HG02678 (cell line): ENCODE data around the gene MAN2B2.

Source experiments
- ATAC-seq: cut with Tn5 transposase; IDR thresholded peaks from one replicate; pipeline ENCODE4 v1.9.1; 2021; ENCODE audit warnings: mild to moderate bottlenecking, moderate library complexity; ENCODE audit not compliant: unreplicated experiment

MAN2B2 gene

GRCh38 chr4:6574747-6575502, at the start of gene MAN2B2:
Gene MAN2B2 (plus strand): TSS chr4:6575189. CDS start chr4:6575211, 22 bp downstream.
- ATAC-seq, result peak; percentile 97

- ATAC-seq, result no peak
Observed at GRCh38 chr4:6525474-6525873, 49.5 kb upstream of the MAN2B2 start.

GRCh38 chr4:6526156-6526555, 48.8 kb upstream of the MAN2B2 start:
- no peak for ATAC-seq

- no peak for ATAC-seq
Observed at GRCh38 chr4:6526671-6527091, 48.3 kb upstream of the MAN2B2 start.

- no peak for ATAC-seq
Observed at GRCh38 chr4:6527259-6527658, 47.7 kb upstream of the MAN2B2 start.

GRCh38 chr4:6527683-6528595, 47.0 kb upstream of the MAN2B2 start:
- ATAC-seq, result no peak

- ATAC-seq, result no peak
Observed at GRCh38 chr4:6529021-6529420, 46.0 kb upstream of the MAN2B2 start.

- ATAC-seq, result no peak
Observed at GRCh38 chr4:6530301-6530700, 44.7 kb upstream of the MAN2B2 start.

- no peak for ATAC-seq
Observed at GRCh38 chr4:6530964-6531363, 44.0 kb upstream of the MAN2B2 start.

GRCh38 chr4:6532102-6532501, 42.9 kb upstream of the MAN2B2 start:
- no peak for ATAC-seq

GRCh38 chr4:6532658-6533057, 42.3 kb upstream of the MAN2B2 start:
- no peak for ATAC-seq

GRCh38 chr4:6534050-6534449, 40.9 kb upstream of the MAN2B2 start:
- no peak for ATAC-seq

- ATAC-seq, result no peak
Observed at GRCh38 chr4:6534618-6535328, 40.2 kb upstream of the MAN2B2 start.

- ATAC-seq, result no peak
Observed at GRCh38 chr4:6535329-6535692, 39.7 kb upstream of the MAN2B2 start.

GRCh38 chr4:6535706-6536105, 39.3 kb upstream of the MAN2B2 start:
- ATAC-seq, result no peak

- no peak for ATAC-seq
Observed at GRCh38 chr4:6538111-6538510, 36.9 kb upstream of the MAN2B2 start.

GRCh38 chr4:6538575-6538974, 36.4 kb upstream of the MAN2B2 start:
- no peak for ATAC-seq

- ATAC-seq, result no peak
Observed at GRCh38 chr4:6539009-6539764, 35.8 kb upstream of the MAN2B2 start.

- ATAC-seq, result no peak
Observed at GRCh38 chr4:6540879-6541278, 34.1 kb upstream of the MAN2B2 start.

GRCh38 chr4:6541789-6542188, 33.2 kb upstream of the MAN2B2 start:
- ATAC-seq, result no peak

GRCh38 chr4:6542951-6543350, 32.0 kb upstream of the MAN2B2 start:
- ATAC-seq, result no peak
